Measurements from ENCODE around the gene GALNT10.

The GALNT10 gene

DNA sequence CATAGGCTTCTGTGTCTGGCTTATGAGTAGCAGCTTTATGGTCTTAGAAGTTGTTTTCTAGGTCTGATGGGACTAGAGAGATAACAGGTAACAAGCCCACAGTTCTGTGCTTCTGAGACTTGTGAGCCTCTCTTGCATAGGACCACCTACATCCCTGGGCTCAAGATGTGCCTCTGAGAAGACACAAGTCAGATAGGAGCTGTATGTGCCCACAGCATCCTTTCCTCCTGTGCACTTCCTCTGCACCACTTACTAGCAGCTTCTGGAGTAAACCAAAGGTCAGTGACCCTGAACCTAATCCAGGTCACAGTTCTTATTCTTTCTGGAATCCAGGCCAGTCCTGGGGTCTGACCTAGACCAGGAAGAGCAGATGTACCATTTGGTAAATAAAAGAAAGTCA, 40.0 kb downstream of the GALNT10 start:
- Histone ChIP-seq H3K4me3 (ENCODE audit: low read length) (no peak overlapping the region), H3K27me3 (ENCODE audit: control insufficient read depth, insufficient read depth, low read length) (no peaks in the 10 kb centered on the region), H3K9me3 (ENCODE audit: control insufficient read depth, low read length) (no peaks in the 10 kb centered on the region), H3K36me3 (ENCODE audit: control insufficient read depth, insufficient read depth, low read length) (no peaks in the 10 kb centered on the region), H3K9ac (ENCODE audit: low read length) (no peak overlapping the region), H3K4me1 (ENCODE audit: control insufficient read depth, insufficient read depth, low read length) (no peaks in the 10 kb centered on the region)

DNA sequence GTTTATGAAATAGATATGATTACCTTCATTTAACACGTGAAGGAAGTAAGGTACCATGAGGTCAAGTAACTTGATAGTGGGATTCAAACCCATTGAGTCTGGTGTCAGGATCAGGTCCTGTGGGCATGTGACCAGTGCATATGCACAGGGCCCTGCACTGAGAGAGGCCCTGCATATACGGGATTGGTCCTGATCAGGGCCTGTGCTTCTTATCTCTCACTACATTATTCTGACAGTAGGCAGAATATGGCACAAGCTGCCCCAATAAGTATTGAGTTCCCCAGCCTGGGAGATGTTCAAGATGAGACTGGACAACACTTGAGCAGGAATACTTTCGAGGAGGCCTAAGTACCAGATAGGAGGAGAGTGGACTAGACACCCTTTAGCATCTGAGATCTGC, 44.0 kb downstream of the GALNT10 start:
- Histone ChIP-seq H3K9me3 (ENCODE audit: control insufficient read depth, low read length) (no peaks in the 10 kb centered on the region), H3K4me1 (ENCODE audit: control insufficient read depth, insufficient read depth, low read length) (no peaks in the 10 kb centered on the region), H3K9ac (ENCODE audit: low read length) (no peak overlapping the region), H3K27me3 (ENCODE audit: control insufficient read depth, insufficient read depth, low read length) (no peaks in the 10 kb centered on the region), H3K4me3 (ENCODE audit: low read length) (no peak overlapping the region), H3K36me3 (ENCODE audit: control insufficient read depth, insufficient read depth, low read length) (no peaks in the 10 kb centered on the region)

DNA sequence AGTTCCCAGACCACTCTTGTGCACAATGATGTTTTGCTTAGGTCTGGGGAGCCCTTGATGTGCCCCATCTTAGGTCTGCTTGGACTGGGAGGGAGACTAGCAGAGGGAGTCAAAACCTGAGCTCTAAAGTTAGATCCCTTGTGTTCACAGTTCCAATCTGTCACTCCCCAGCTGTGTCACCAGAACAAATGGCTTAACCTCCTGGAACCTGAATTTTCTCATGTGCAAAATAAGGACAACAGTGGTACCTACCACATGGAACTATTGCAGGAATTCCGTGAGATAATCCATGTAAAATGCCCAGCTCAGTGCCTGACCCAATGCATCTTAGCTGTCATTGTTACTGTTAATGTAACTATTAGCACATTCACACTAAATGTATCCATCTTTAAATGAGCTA, 45.5 kb downstream of the GALNT10 start:
- no peaks in the 10 kb centered on the region for H3K9me3 ChIP-seq (ENCODE audit: control insufficient read depth, low read length)
- no peaks in the 10 kb centered on the region for H3K27me3 ChIP-seq (ENCODE audit: control insufficient read depth, insufficient read depth, low read length)
- peaks cover 4% of the 10 kb centered on the region for H3K4me1 ChIP-seq (ENCODE audit: control insufficient read depth, insufficient read depth, low read length)
- no peak overlapping the region for H3K4me3 ChIP-seq (ENCODE audit: low read length)
- no peaks in the 10 kb centered on the region for H3K36me3 ChIP-seq (ENCODE audit: control insufficient read depth, insufficient read depth, low read length)
- H3K9ac ChIP-seq (ENCODE audit: low read length): no peak overlapping the region

DNA sequence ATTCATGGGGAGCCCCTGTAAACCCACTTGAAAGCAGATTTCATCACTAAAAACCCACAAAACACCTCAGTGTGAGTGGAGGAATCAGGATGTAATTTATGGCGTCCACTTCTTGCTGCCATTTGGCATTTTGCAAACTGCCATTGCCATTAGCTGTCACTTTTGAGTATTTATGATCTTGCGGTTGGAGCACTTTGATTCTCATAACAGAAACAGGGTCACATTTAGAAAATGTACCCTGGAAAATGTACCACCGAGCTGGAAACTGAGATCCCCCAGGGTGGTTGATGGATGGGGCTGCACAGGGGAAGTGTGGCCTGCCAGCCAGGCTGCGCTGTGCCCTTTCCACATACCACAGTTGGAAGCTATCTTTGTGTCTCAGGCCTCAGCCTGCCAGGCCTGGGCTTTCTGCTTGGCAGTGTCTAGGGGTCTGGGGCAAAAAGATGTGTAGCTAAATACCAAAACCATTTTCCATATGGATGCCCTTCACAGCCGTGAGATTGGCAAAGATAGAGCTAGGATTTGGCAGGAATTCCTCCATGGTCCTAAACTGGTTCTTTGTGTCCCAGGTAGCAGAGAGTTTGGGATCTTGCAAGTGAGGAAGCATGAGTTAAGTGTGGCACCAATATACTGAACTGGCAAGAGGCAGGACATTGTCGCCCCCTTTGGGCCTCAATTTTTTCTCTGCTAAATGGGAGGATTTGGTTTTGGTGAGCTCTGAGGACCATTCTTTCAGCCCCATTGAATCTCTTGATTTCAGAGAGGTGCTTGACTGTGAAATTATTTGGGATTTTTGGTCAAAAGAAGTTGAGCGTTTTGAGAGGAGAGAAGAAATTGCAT, 46.2 kb downstream of the GALNT10 start:
- H3K36me3 ChIP-seq (ENCODE audit: control insufficient read depth, insufficient read depth, low read length): no peaks in the 10 kb centered on the region
- no peak overlapping the region for H3K4me3 ChIP-seq (ENCODE audit: low read length)
- H3K9me3 ChIP-seq (ENCODE audit: control insufficient read depth, low read length): no peaks in the 10 kb centered on the region
- H3K9ac ChIP-seq (ENCODE audit: low read length): no peak overlapping the region
- peaks cover 7% of the 10 kb centered on the region for H3K4me1 ChIP-seq (ENCODE audit: control insufficient read depth, insufficient read depth, low read length)
- H3K27me3 ChIP-seq (ENCODE audit: control insufficient read depth, insufficient read depth, low read length): no peaks in the 10 kb centered on the region

DNA sequence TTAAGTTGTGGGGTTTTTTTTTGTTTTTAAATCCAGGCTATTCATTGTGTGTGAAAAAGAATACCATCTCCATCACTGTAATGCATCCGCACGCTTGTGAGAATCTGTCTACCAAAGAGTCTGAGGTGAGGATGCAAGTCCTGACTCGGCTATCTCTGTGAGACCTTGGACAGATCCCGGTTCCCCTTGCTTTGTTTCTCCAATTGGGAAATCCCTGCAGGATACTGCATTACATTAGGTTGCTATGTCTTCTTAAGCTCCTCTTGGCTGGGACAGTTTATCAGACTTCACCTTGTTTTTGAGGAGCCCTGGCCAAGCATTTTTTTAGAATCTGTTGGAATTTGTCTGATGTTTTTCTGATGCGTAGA, 46.8 kb downstream of the GALNT10 start:
- H3K4me1 ChIP-seq (ENCODE audit: control insufficient read depth, insufficient read depth, low read length): peaks cover 7% of the 10 kb centered on the region

DNA sequence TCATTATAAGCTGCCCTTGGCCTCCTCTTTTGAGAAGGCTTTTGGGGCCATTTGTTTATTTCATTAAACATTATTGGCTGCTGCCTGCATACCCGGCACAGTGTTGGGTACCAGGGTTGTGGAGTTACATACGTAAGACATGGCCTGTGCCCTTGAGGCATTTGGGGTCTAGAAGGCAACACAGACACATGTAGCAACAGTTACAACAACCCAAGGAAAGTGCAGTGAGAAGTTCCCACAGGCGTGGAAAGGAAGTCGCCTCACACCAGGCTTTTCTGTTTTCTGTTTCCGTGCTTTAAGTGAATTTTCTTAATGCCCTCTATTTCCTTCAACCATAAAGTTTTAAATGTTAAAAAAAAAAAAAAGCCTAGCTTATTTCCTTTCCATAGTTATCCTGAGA, 47.4 kb downstream of the GALNT10 start:
- no peaks in the 10 kb centered on the region for H3K27me3 ChIP-seq (ENCODE audit: control insufficient read depth, insufficient read depth, low read length)
- H3K4me3 ChIP-seq (ENCODE audit: low read length): no peak overlapping the region

More for the DNA sequence above, 46.8 kb downstream of the GALNT10 start:
- Histone ChIP-seq H3K9ac (ENCODE audit: low read length) (no peak overlapping the region), H3K9me3 (ENCODE audit: control insufficient read depth, low read length) (no peaks in the 10 kb centered on the region), H3K4me3 (ENCODE audit: low read length) (no peak overlapping the region), H3K36me3 (ENCODE audit: control insufficient read depth, insufficient read depth, low read length) (no peaks in the 10 kb centered on the region), H3K27me3 (ENCODE audit: control insufficient read depth, insufficient read depth, low read length) (no peaks in the 10 kb centered on the region)

DNA sequence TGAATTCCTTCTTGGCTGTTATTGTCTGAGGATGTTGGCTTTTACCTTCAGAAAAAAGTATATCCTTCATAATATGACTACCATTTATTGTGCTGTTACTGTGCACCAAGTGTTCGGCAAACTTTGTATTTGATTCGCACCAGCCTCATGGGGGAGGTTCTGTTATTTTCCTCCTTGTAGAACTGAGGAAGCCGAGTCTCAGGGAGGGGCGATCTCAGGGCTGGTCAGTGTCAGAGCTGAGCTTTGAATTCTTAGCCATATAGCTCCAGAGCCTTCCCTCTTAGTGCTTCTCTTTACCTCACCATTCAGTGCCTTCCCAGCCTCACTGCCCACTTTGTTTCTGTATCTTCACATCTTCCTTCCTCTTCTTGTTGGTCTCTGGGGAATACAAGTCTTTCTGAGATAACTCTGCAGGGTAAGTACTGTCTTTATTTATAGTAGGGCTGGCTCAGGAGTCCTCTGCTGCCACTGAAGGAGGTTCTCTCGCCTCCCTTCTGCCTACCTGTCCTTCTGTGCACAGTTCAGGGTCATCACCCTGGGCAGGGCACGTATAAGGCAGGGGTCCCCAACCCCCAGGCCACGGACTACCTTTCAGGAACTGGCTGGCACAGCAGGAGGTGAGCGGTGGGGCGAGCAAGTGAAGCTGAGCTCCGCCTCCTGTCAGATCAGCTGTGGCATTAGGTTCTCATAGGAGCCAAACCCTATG, 48.4 kb downstream of the GALNT10 start:
- H3K9ac ChIP-seq (ENCODE audit: low read length): no peak overlapping the region
- no peaks in the 10 kb centered on the region for H3K36me3 ChIP-seq (ENCODE audit: control insufficient read depth, insufficient read depth, low read length)
- H3K9me3 ChIP-seq (ENCODE audit: control insufficient read depth, low read length): no peaks in the 10 kb centered on the region
- no peak overlapping the region for H3K4me3 ChIP-seq (ENCODE audit: low read length)
- H3K27me3 ChIP-seq (ENCODE audit: control insufficient read depth, insufficient read depth, low read length): no peaks in the 10 kb centered on the region
- H3K4me1 ChIP-seq (ENCODE audit: control insufficient read depth, insufficient read depth, low read length): peaks cover 14% of the 10 kb centered on the region

More for the DNA sequence above, 47.4 kb downstream of the GALNT10 start:
- Histone ChIP-seq H3K9me3 (ENCODE audit: control insufficient read depth, low read length) (no peaks in the 10 kb centered on the region), H3K9ac (ENCODE audit: low read length) (no peak overlapping the region), H3K36me3 (ENCODE audit: control insufficient read depth, insufficient read depth, low read length) (no peaks in the 10 kb centered on the region), H3K4me1 (ENCODE audit: control insufficient read depth, insufficient read depth, low read length) (peaks cover 12% of the 10 kb centered on the region)

DNA sequence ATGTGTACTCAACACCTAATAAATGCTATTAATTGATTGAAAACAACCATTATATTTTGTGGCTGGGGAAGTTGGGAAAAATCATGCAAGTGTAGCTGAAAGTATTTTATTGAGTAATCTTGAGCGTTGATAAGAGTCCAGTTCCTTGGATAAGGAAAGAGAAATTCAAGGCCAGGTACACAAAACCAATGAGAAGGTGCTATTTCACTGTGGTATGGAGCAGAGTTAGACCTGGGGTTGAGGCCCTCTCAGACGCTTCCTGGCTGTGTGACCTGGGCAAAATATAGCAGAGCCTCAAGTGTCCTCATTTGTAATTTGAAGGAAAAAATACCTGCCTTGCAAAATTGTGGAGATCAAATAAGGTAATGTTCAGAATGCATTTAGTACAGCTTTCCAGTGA, 50.1 kb downstream of the GALNT10 start:
- Histone ChIP-seq H3K9me3 (ENCODE audit: control insufficient read depth, low read length) (no peaks in the 10 kb centered on the region), H3K4me3 (ENCODE audit: low read length) (no peak overlapping the region), H3K27me3 (ENCODE audit: control insufficient read depth, insufficient read depth, low read length) (no peaks in the 10 kb centered on the region), H3K36me3 (ENCODE audit: control insufficient read depth, insufficient read depth, low read length) (no peaks in the 10 kb centered on the region), H3K4me1 (ENCODE audit: control insufficient read depth, insufficient read depth, low read length) (peaks cover 14% of the 10 kb centered on the region), H3K9ac (ENCODE audit: low read length) (no peak overlapping the region)

DNA sequence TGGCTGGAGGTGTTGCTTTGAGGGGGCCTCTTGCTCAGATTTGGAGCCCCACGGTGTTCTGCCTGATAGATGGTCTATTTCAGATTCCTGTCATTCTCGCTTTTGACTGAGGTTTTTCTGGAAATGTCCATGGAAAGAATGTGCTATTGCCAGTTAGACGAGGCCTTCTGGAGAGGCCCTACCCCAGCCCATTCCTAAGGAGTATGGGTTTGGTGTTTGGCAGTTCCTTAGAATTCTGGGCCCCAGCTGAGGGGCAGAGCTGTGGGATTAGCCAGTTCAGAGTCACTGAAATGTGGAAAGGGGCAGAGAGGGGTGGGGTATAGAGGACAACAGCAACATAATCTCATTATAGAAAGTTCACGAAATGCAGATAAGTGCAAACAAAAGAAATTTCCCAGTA, 50.5 kb downstream of the GALNT10 start:
- Histone ChIP-seq H3K4me3 (ENCODE audit: low read length) (no peak overlapping the region), H3K9ac (ENCODE audit: low read length) (no peak overlapping the region), H3K4me1 (ENCODE audit: control insufficient read depth, insufficient read depth, low read length) (peaks cover 14% of the 10 kb centered on the region), H3K36me3 (ENCODE audit: control insufficient read depth, insufficient read depth, low read length) (no peaks in the 10 kb centered on the region), H3K27me3 (ENCODE audit: control insufficient read depth, insufficient read depth, low read length) (no peaks in the 10 kb centered on the region), H3K9me3 (ENCODE audit: control insufficient read depth, low read length) (no peaks in the 10 kb centered on the region)

DNA sequence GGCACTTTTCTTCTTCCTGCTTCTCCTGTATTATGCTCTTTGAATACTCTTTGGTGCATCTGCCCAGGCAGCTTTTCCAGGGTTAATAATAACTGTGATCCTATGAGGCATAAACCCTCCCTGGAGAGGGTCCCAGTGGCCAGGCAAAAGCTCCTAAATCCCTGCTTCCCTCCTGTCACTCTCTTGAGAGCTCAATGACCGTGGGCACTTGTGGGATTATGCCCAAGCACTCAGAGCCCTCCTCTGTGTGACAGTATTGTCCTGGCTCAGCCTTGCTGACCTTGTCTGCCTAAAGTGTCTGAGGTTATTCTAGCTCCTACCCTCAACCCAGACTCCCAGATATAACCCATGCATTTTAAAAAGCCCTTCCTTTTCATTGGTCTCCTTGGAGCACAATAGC, 51.9 kb downstream of the GALNT10 start:
- Histone ChIP-seq H3K9me3 (ENCODE audit: control insufficient read depth, low read length) (no peaks in the 10 kb centered on the region), H3K4me1 (ENCODE audit: control insufficient read depth, insufficient read depth, low read length) (peaks cover 14% of the 10 kb centered on the region)

DNA sequence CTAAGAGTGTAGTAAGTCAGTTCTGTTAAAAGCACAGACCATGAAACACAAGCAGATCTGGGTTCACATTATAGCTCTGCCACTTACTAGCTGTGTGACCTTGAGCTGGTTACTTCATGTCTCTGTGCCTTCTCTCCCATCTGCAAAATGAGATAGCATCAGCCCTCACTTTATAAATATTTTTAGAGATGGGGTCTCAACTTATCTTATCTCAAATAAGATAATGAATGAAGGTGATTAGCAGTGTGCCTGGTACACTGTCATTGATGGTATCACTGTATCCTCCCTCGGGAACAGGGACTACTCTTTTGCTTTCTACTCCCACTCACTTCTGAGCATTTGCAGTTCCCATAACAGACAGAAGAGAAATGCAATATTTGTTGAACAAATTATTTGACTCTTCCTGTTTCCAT, 52.4 kb downstream of the GALNT10 start:
- Histone ChIP-seq H3K9me3 (ENCODE audit: control insufficient read depth, low read length) (no peaks in the 10 kb centered on the region), H3K9ac (ENCODE audit: low read length) (no peak overlapping the region), H3K4me1 (ENCODE audit: control insufficient read depth, insufficient read depth, low read length) (peaks cover 14% of the 10 kb centered on the region), H3K4me3 (ENCODE audit: low read length) (no peak overlapping the region), H3K36me3 (ENCODE audit: control insufficient read depth, insufficient read depth, low read length) (no peaks in the 10 kb centered on the region), H3K27me3 (ENCODE audit: control insufficient read depth, insufficient read depth, low read length) (no peaks in the 10 kb centered on the region)

More for the DNA sequence above, 51.9 kb downstream of the GALNT10 start:
- Histone ChIP-seq H3K4me3 (ENCODE audit: low read length) (no peak overlapping the region), H3K9ac (ENCODE audit: low read length) (no peak overlapping the region), H3K36me3 (ENCODE audit: control insufficient read depth, insufficient read depth, low read length) (no peaks in the 10 kb centered on the region), H3K27me3 (ENCODE audit: control insufficient read depth, insufficient read depth, low read length) (no peaks in the 10 kb centered on the region)

DNA sequence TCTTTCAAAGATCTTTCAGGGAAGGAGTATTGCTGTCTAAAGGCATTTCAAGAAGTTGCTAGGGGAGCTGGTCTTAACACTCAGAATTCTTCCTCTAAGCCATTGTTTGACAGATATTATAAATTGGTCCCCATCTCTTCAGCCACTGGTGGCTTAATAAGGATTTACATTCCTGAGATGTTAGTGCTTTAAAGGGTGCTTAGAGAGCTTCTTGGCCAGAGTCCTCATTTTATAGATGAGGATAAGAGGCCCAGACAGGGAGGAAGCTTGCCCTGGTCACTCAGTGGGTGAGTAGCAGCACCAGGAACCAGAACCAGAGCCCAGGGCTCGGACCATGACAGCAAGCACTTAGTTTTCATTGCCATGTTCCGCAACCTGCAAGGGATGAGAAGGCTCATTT, 53.2 kb downstream of the GALNT10 start:
- H3K9me3 ChIP-seq (ENCODE audit: control insufficient read depth, low read length): no peaks in the 10 kb centered on the region
- H3K4me3 ChIP-seq (ENCODE audit: low read length): no peak overlapping the region
- H3K4me1 ChIP-seq (ENCODE audit: control insufficient read depth, insufficient read depth, low read length): peaks cover 14% of the 10 kb centered on the region
- no peaks in the 10 kb centered on the region for H3K27me3 ChIP-seq (ENCODE audit: control insufficient read depth, insufficient read depth, low read length)
- H3K36me3 ChIP-seq (ENCODE audit: control insufficient read depth, insufficient read depth, low read length): no peaks in the 10 kb centered on the region
- H3K9ac ChIP-seq (ENCODE audit: low read length): no peak overlapping the region

All from mucosa of stomach (tissue), 1 donor.